CD4-positive, alpha-beta T cell treated with Interleukin-4 for 4 hours (primary cell): ENCODE results near the gene ZBTB16.

ENCODE experiments used
- DNase-seq: peaks from one replicate; pipeline ENCODE4 v3.0.0-alpha.2; 2020

ZBTB16 gene

DNA sequence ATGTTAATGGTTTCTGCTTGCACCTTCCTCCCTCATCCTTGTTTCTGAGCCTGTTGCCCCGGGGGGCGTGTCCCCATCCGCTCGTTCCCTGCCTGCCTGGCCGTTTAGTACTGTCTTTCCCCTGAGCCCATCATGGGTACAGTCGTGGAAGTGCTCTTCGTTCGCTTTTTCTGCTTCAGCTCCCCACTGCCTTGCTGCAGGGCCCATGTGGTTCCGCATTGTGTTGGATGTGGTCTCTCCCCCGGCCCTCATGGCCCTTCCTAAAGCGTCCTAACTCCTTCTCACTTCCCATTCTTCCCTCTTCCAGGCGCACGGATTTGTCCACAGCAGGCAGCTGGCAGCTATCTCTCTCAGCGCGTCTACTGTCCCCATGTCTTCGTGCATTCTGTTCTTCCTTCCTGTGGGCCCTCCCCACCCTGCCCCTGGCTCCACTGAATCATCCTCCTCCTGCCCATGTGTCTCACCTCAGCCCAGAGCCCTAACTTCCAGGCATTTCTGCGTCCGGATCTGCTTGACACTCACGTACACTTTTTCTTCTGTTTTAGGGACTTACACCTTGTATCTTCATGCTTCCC, 98.1 kb downstream of the ZBTB16 start:
- DNase-seq, result no peak

DNA sequence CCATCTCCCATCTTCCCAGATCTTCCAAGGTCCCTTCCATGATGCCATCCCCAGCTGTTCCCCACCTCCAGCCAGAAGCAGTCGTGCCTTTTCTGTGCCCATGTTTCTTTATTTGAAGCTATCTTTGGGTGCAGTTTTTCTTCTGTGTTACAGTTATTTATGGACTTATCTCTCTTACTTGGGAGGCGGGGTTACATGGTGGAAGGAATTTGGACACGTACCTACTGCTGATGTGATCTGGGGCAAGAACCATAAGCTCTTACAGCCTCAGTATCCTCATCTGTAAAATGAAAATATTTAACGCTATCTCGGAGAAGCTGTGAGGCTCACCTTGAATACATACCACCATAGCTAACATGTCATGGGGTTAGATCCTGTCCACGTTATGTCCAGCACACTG, 98.9 kb downstream of the ZBTB16 start:
- no peak for DNase-seq

DNA sequence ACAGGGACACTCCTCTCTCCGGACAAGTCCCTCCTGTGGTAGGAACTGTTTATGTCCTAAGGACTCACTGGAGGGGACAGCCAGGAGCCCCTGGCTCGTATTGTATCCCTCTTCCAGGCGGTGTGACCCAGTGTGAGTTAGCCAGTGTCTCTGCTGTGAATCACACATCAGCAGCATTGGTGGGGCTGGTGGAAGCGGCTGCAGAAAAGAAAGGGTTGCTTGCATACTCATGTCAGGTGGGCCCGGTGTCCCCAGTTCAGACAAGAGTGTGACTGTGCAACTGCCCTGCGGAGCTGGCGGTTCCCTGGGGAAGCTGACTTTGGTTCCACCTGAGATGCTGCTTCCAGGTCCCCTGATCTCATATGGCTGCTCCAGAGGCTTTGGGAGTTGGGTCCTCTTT, 99.4 kb downstream of the ZBTB16 start:
- DNase-seq, result no peak

DNA sequence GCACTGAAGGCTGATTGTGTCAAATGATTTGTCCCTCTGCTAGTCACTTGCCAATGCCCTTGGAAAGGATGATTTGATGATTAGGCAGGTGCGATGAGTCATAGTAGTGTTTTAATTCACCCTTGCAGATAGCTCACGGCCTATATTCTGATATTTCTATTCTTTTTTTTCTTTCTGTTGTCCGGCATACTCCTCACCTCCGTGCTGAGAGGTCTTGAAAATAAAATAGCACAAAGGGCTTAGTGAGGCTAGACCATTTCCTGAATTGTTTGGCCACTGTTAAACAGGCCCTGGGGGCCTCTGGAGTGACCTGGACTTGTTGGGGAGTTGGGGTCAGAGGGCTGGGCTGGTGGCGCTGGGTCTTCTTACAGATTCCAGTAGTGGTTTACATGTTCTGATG, 99.8 kb downstream of the ZBTB16 start:
- peak; percentile 54 for DNase-seq

DNA sequence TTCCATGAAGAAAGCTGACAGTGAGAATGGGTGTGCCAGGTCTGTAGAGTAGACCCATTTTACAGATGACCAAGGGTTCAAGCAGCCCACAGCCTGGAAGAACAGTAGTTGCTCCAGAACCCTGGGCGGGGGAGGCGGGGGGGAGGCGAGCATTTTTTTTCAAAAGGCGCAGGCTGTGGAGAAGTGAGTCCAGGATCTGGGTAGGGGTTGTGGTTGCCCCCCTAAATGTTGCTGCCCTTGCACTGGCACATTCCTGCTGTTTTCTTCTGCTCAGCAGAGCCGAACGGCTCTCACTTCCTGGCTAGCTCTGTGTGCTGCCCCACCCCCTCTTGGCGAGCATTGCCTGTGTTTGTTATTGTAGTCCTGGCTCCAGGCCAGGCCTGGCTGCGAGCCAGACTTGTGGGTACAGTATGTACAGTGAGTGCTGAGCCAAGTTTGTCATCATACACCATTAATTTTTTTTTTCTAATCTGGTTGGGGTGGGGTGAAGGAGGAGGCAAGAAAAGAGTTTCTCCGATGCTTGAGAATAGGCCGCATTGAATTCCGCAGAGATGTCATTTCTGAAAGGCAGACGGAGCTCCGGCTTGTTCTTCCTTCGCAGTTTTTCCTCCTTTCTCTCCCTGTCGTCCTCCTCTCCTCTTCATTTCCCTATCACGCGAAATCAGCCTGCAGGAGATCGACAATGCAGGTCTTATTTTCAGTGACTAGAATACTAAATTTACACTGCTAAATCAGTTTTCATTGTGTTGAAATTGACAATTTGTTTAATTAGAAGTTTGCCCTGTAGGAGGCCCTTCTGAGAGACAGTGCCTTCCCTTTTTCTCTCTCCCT, 100.5 kb downstream of the ZBTB16 start:
- peak; percentile 98 for DNase-seq

DNA sequence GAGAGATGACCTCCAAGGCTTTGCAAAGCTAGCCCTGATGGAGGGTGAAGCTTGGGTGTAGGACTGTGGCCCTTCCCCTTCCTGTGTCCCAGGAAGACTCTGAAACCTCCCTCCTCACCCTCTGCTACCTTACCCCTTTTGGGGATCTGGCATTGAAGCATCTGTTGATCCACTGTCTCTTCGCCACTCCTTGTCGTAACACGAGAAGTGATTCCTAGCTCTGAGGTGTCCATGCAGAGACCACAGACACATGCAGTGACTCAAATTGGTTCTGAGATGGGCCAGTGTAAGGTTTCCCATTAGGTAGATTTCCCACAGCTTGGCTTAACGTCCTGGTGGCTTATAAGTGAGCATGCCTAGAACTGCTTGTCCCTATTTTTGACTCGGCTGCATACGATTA, 101.4 kb downstream of the ZBTB16 start:
- no peak for DNase-seq

DNA sequence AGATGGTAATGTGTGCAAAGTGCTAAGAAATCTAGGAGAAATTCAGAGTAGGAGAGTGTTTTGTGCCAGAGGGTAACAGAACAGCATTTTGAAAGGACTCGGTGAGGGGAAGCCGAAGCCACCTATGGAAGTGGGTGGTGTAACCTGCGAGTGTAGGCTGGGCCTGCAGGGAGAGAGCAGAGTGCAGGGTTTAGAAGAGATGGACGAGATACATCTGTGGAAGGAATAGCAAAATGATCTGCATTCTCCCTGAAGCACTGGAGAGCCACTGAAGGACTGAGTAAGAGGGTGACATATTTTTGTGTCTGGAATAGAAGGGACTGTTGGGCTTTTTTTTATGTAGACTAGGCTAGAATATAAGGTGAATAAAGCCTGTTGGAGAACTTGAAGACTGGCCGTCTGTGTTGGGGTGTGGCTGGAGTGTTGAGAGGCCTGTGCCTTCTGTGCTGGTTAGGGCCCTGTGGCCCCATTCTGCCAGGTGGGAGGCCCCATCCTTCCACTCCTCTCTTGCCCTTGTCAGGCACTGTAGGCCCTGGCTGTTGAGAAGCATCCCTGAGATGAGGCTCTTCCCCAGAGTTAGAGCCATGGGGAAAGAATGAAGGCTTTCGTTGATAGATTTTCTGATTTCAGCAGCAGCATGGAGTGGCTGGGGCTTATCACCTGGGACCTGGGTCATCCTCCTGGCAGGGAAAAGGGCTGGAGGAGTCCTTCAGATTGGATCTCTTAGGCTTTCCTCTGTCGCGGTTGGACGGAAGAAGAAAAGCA, 102.2 kb downstream of the ZBTB16 start:
- no peak for DNase-seq

DNA sequence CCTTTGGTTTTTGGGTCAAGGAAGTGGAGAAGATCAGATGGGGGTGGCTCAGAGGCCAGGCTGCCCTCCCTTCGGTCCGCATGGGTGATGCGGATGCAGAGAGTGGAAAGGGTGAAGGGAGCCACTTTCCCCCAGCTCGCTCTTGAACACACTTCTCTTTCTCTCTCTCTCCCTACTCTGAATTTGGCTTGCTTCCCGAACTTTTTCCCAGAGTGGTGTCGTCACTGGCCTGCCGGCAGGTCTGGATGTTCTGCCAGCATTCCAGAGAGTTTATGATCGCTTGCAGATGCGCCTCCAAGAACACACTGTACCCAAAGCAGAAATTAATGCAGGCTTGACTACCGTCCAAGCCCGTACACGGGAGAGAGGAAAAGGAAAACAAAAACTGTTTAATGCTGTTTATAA, 103.2 kb downstream of the ZBTB16 start:
- DNase-seq, result no peak

DNA sequence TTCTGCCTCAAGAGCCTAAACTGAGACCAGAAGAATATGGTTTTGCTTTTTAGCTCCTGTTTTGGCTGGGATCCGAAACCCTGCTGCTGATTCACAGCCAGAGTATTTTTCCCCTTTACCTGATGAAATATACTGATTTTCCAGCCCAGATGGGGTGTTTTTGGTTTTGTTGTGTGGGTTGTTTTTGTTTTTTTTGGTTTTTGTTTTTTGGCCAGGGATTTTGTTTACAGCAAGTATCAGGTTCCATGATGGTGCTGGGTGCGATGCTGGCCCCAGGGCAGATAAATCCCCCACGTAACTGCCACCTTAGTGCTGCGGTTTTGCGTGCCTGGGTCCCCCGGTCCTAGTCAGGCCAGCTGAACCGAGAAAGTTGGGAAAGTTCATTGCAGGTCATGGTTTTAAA, 103.7 kb downstream of the ZBTB16 start:
- no peak for DNase-seq

DNA sequence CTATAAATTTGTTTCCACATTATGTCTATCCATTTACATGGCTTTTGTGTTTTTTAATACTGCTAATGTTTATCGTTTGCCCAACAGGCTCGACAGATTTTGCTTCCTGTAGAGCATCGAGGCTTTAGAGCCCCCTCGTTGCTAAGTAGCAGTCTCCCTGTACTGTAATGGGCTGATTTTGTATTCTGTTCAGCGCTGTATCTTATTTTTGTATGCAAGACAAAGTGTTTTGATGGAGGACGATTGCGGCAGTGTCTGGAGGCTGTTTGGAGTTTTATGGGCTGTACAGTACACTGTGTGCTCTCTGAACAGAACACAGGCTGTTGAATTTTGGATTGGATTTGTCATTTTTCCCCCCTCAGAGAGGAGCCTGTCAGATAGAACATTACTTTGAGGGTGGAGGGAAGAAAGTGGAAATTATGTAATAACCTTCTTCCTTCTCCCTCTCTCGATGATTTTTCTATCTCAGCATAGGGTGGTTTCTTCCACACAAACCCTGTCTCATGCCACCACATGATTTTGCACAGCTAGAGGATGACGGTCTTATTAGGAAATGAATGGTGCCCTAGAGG, 104.4 kb downstream of the ZBTB16 start:
- no peak for DNase-seq

DNA sequence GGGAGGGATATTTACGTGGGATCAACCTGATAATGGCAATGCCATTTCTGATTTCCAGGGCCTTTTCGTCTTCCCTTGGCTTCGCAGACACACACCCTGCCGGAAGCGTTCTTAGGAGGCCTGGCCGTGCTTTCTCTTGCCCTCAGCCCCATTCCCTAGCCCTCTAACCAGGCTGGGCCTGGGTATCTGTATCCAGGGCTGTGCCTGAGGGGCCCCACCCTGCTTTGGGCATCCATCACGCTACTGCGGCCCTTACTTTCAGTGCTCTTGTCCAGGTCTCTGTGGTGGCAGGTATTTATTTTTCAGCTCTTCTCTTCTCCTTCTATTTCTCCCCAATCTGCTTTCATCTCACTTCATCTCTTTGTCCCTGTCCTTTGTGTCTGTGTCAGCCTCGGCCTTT, 105.0 kb downstream of the ZBTB16 start:
- no peak for DNase-seq

DNA sequence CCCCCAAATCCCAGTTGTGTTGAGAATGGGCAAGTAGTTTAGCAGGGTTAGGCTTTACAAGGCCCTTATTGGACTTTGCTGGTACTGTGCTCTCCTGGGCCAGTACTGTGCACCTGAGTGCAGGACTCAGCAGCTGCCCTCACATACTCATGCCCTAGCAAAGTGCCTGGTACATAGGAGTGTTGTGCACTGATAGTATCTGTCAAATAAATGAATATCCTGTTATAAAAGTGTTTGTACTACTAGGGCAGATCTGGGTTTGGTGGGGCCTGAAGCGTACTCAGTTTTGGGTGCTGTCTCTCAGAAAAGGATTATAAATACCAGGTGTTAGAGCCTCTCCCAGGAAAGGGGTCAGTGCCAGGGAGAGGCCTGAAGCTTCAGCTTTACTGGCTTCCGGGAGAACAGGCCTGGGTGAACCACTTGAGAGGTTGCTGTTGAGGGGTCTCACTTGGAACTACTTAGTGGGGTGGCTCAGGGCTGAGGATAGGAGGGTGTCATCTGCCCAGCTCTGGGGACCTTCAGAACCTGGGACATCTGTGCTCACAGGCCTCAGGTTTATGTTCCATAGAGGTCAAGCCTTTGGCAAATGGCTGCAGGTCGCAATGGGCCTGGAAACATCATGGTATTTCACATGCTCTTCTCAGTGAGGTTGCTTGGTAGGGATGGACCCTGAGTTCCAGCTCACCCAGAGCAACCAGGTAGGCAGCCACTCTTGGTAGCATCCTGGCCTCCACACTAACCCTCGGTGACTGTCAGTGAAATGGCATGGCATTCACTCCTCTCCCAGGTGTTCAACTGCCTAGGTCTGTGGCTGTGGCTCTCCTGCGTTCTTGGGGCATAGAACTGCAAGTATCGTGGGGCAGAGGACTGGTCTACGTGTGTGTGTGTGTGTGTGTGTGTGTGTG, 106.1 kb downstream of the ZBTB16 start:
- no peak for DNase-seq

DNA sequence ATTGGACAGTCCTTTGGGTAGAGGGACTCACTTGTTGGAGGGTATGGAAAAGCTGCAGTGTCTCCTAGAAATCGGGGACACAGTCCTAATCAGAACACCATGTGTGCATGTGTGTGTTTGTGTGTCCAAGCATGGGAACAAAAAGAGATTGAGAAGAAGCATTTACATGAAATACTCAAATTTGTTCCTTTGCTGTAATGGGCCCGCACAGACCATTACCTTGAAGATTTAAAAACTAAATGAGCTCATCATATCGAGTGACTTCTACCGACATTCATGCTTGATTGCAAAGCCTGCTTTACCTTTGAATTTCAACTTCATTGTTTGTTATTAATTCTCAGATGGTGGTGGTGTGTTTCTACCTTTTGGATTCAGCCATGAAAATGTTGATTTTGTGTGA, 106.9 kb downstream of the ZBTB16 start:
- DNase-seq, result no peak

DNA sequence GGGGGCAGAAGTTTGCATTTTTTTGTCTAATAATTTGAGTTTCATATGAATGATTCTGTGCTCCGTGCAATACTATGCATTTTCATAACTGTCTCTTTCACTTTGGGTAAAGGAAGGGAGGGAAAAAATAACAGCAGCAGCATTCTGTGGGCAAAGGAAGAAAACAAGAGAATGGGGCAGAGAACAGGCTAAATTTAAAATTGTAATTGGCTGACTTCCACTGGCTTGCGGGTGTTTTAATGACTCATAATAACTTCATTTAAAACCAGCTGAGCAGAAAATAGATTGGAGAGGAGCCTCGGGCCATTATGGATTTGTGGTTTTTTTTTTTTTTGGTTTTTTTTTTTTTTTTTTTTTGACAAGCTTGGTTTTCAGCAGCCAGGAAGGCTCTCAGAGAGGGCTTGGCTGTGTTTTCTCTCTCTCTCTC, 107.4 kb downstream of the ZBTB16 start:
- peak; percentile 77 for DNase-seq

DNA sequence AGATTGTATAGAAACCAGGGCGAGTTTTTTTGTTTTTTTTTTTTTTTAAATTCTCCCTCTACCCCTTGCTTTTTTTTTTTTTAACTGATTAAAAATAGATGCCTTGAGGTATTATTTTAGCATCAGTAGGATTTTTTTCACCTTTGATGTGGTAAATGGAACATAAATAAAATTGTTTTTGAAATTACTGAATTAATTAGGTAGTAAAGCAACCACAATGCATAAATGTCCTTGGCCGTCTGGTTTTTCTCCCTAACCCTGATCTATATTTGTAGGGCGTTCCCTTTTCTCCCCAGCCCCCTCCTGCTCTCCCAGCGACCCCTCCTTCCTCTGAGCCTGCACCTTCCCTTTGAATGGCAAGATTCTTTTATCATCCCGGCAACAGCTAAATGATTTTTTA, 107.8 kb downstream of the ZBTB16 start:
- DNase-seq, result no peak

DNA sequence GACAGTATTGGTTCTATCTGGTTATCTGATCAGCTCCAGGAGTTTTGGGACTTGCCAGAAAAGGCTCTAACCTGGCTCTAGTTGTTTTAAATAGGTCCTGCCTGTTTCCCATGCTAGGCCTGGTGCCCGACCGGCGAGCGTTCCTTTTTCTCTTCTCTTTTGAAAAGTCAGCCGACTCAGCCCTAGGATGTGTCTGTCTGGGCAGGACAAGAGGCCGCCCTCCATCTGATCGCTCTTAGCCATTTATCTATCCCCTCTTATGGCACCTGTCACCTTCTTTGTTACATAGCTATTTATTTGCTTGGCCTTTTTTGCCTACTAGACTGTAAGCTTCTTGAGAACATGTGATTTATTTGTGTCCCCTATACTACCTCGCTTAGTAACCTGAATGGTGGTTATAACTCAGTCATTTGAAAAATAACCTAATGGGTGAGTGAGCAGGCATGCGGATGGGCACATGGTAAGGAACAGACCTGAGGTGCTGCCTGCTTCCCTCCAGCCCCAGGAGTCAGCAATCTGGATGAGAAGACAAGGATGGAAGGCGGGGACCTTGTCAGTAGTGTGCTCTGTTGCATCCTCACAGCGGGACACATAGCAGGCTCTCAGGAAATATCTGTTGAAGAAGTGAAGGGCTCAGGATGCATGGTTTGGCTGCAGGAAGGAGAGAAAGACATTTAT, 108.4 kb downstream of the ZBTB16 start:
- DNase-seq, result no peak

DNA sequence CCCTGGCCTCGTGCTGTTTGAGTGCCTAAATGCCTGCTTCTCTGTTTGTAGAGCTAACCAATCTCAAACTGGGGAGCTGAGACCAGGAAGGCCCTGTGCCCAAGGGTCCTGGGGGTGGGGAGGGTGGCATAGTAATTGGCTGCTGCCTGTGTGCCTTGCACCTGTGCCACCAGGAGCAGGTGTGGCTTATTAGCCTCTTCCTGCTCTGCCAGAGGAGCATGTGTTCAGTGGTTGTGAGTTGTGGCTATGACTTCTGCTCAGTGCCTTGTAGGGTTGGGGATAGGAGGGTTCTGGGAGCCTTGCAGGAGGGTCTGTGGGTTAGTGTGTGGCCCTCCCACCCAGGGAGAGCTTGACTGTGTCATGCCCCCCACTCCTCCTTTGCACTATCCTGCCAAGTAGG, 109.2 kb downstream of the ZBTB16 start:
- DNase-seq, result no peak

DNA sequence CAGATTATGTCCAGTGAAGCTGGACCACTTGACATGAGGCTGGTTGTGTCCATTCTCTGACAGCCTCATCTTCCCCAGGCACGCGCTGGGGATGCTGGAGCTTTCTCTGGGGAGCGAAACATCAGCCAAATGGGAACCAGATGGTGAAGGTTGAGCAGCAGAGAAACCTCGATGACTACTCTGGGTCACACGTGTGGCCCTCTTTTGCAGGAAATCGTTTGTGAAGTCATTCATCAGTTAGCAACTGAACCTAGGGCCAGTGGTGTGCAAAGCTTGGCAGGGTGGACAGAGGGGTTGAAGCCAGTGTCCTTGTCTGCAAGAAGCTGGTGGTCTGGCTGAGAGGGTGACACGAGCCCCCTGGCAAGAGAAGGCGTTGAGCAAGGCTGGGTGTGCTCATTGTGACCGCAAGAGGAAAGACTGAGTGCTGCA, 109.8 kb downstream of the ZBTB16 start:
- no peak for DNase-seq

DNA sequence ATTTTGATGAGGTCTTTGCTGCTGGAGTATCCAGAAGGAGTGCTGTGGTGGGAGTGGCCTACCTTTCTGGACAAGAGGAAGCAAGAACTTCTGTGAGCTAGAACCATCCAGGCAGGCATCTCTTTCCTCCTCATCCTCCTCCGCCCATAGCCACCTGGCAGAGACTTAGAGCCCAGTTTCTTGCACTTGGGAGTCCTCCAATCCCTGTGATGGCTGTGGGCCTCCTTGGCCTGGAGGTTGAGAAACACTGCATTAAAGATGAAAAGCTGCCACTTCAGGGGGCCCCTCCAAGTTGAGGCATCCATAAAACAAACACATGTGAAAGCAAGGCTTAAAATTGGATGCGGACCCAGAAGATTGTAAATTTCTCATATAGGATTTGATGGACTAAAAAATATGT, 110.3 kb downstream of the ZBTB16 start:
- no peak for DNase-seq

DNA sequence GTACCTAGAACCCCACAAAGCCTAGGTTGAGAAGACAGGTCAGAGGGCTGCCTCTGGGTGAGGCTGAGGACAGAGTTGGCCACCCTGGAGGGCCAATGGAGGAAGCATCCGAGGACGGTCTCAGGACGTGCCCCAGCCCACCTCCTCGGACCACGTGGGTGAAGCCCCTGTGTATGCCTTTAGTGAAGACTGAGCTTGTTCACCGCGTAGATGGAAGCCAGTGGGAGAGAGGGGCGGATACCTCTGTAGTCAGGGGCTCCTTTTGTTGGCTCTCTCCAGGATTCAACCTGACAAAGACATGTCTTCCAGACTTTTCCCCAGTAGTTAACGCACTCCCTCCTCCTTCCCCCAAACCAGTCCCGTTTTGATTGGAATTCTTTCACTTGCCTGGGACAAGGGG, 110.7 kb downstream of the ZBTB16 start:
- DNase-seq, result no peak

DNA sequence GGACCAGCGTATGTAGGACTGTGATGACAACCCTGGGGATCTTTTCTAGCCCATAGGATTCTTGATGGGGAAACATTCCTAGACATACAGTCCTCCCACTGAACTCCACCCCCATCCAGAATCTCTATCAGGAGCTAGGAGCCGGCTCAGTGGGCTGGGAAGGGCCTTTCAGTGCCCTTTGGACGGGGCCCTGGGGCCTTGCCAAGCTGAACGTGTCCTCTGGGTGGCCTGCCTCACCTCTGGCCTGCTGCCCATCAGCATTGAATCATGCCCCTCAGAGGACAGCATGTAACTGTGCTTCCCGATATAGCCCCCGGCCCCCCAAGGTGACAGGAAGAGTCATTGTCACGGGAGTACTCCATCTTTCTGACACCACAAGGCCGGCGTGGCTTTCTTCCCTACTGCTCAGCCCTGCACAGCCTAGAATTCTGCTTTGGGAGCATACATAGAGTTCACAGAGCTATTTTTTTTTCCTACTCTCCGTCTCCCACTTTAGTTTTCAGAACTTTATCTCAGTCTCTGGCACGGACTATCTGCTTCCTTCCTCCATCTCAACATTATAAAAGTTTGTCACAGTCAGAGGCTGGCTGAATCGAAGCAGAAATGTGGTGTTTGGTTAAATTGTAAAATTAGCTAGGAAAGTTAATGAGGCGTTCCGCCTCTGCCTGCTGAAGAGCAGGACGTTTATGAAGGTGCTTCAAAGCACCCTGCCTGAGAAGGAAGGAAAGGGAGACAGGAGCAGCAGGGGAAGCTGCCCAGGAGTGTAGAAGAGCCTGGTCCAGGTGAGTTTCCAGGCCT, 111.9 kb downstream of the ZBTB16 start:
- DNase-seq, result no peak
